H1 (cell line): ENCODE results near the gene ABHD18. TPM values are rescaled to one million over a fixed set of nuclear protein-coding genes. Genes with fewer than 3 reads are reported as not detected.

ENCODE experiments used
- CTCF ChIA-PET: fragments of 300-600 bp; sonication (Branson Sonifier 250); formaldehyde crosslinking; loops from one replicate; lab custom pipeline; 2021; ENCODE audit not compliant: partially characterized antibody; lab: Charles Lee
- POLR2A ChIA-PET: fragments of 300-600 bp; sonication (Branson Sonifier 250); formaldehyde crosslinking; loops from one replicate; lab custom pipeline; 2021; ENCODE audit warnings: inconsistent platforms; ENCODE audit not compliant: partially characterized antibody; lab: Charles Lee
- DNase-seq, 2 experiments: peaks; one replicate each; pipeline versions ENCODE4 v3.0.0 to v3.0.0-alpha.2; 2010 to 2022; ENCODE audit warnings: low spot score in 2 of 2, low read depth in 1 of 2, mixed read lengths in 1 of 2
- FAIRE-seq: peaks from 2 replicates; lab custom pipeline; 2011; peaks lifted over from hg19 to GRCh38; lab: Jason Lieb, UNC
- H2AFZ ChIP-seq: 2 replicates; pipeline ENCODE4 v1.8.1; 2012; ENCODE audit warnings: low read length, inconsistent platforms
- H2AK5ac ChIP-seq: 2 replicates; pipeline ENCODE4 v1.6.1; 2013; ENCODE audit warnings: low read depth, low read length
- H2BK120ac ChIP-seq: replicated peaks from 2 replicates; pipeline ENCODE3; 2013; ENCODE audit warnings: low read depth, low read length, inconsistent platforms
- H2BK12ac ChIP-seq: 2 replicates; pipeline ENCODE4 v1.6.1; 2013; ENCODE audit warnings: low read depth, low read length
- H2BK15ac ChIP-seq: 2 replicates; pipeline ENCODE4 v1.6.1; 2013; ENCODE audit warnings: low read length
- H2BK20ac ChIP-seq: 2 replicates; pipeline ENCODE4 v1.6.1; 2013; ENCODE audit warnings: low read length
- H2BK5ac ChIP-seq: 2 replicates; pipeline ENCODE4 v1.6.1; 2013; ENCODE audit warnings: low read depth, low read length
- H3K14ac ChIP-seq: 2 replicates; pipeline ENCODE4 v1.6.1; 2013; ENCODE audit warnings: inconsistent platforms; ENCODE audit not compliant: insufficient read length
- H3K18ac ChIP-seq: 2 replicates; pipeline ENCODE4 v1.6.1; 2013; ENCODE audit warnings: low read length; ENCODE audit errors: extremely low read depth
- H3K23ac ChIP-seq: 2 replicates; pipeline ENCODE4 v1.6.1; 2013; ENCODE audit warnings: inconsistent platforms; ENCODE audit not compliant: insufficient read length
- H3K23me2 ChIP-seq: 2 replicates; pipeline ENCODE4 v1.6.1; 2013; ENCODE audit warnings: low read depth, low read length
- H3K27ac ChIP-seq: 2 replicates; pipeline ENCODE4 v1.6.1; 2011; ENCODE audit warnings: low read depth, low read length, inconsistent platforms
- H3K27me3 ChIP-seq, 4 experiments: replicated peaks in 1 of 4; 1 replicate in 1 of 4; 2 replicates in 3 of 4; pipeline versions ENCODE4 v1.6.1 to v1.8.1; 2011 to 2013; ENCODE audit warnings: low read length in 3 of 4, mild to moderate bottlenecking in 3 of 4, inconsistent platforms in 2 of 4, mixed read lengths in 2 of 4, moderate library complexity in 1 of 4; ENCODE audit not compliant: control insufficient read depth in 3 of 4, insufficient read depth in 3 of 4; ENCODE audit errors: extremely low read depth in 1 of 4
- H3K36me3 ChIP-seq, 4 experiments: 2 replicates each; pipeline versions ENCODE4 v1.6.1 to v1.8.1; 2011 to 2013; ENCODE audit warnings: mild to moderate bottlenecking in 4 of 4, low read length in 3 of 4, moderate library complexity in 2 of 4, control low read depth in 1 of 4, inconsistent platforms in 1 of 4; ENCODE audit not compliant: insufficient read depth in 4 of 4, control insufficient read depth in 2 of 4
- H3K4ac ChIP-seq: replicated peaks from 2 replicates; pipeline ENCODE3; 2013; ENCODE audit warnings: low read length, low read depth, mixed read lengths, inconsistent platforms; ENCODE audit not compliant: insufficient read length
- H3K4me1 ChIP-seq, 4 experiments: replicated peaks in 1 of 4; 1 replicate in 1 of 4; 2 replicates in 3 of 4; pipeline versions ENCODE4 v1.6.1 to v1.8.1; 2011 to 2013; ENCODE audit warnings: low read length in 3 of 4, inconsistent platforms in 2 of 4, mixed read lengths in 1 of 4; ENCODE audit not compliant: insufficient read depth in 4 of 4, control insufficient read depth in 3 of 4
- H3K4me2 ChIP-seq, 2 experiments: 2 replicates each; pipeline versions ENCODE4 v1.6.1 to v1.8.1; 2011 to 2013; ENCODE audit warnings: low read depth in 2 of 2, low read length in 2 of 2, control low read depth in 1 of 2, inconsistent platforms in 1 of 2, mild to moderate bottlenecking in 1 of 2; ENCODE audit not compliant: insufficient read depth in 1 of 2
- H3K4me3 ChIP-seq, 4 experiments: fragments of 200-600, 300-600 bp in 1 of 4; sonication (generic), shearing (Covaris generic), sonication (Bioruptor Twin) in 1 of 4; 2 replicates each; pipeline versions ENCODE4 v1.5.1 to v1.8.1; 2011 to 2016; ENCODE audit warnings: low read length in 4 of 4, low read depth in 3 of 4, control low read depth in 2 of 4, inconsistent platforms in 2 of 4, mild to moderate bottlenecking in 2 of 4, mixed read lengths in 1 of 4, moderate library complexity in 1 of 4; ENCODE audit not compliant: insufficient read depth in 2 of 4; ENCODE audit errors: extremely low read depth in 1 of 4
- H3K56ac ChIP-seq: replicated peaks from 2 replicates; pipeline ENCODE3; 2013; ENCODE audit warnings: low read depth, mild to moderate bottlenecking, mixed read lengths, low read length, inconsistent platforms; ENCODE audit not compliant: insufficient read length
- H3K79me1 ChIP-seq: 2 replicates; pipeline ENCODE4 v1.6.1; 2013; ENCODE audit warnings: low read depth, low read length, control low read depth
- H3K79me2 ChIP-seq, 2 experiments: 2 replicates each; pipeline versions ENCODE4 v1.6.1 to v1.8.1; 2012 to 2013; ENCODE audit warnings: low read length in 2 of 2, mild to moderate bottlenecking in 2 of 2, inconsistent platforms in 1 of 2; ENCODE audit not compliant: insufficient read depth in 2 of 2, control insufficient read depth in 1 of 2
- H3K9ac ChIP-seq, 4 experiments: replicated peaks in 1 of 4; 1 replicate in 1 of 4; 2 replicates in 3 of 4; pipeline versions ENCODE4 v1.6.1 to v1.8.1; 2011 to 2013; ENCODE audit warnings: low read depth in 3 of 4, low read length in 3 of 4, control low read depth in 2 of 4, mild to moderate bottlenecking in 2 of 4, moderate library complexity in 2 of 4, inconsistent platforms in 1 of 4; ENCODE audit errors: extremely low read depth in 1 of 4
- H3K9me3 ChIP-seq, 2 experiments: 2 replicates each; pipeline versions ENCODE4 v1.6.1 to v1.8.1; 2012 to 2013; ENCODE audit warnings: mild to moderate bottlenecking in 2 of 2, moderate library complexity in 2 of 2, control low read depth in 1 of 2, inconsistent platforms in 1 of 2, low read depth in 1 of 2, low read length in 1 of 2, mixed read lengths in 1 of 2; ENCODE audit not compliant: insufficient read depth in 2 of 2
- H4K20me1 ChIP-seq, 2 experiments: replicated peaks in 1 of 2; 2 replicates each; pipeline versions ENCODE3 to v1.8.1; 2011 to 2013; ENCODE audit warnings: inconsistent platforms in 2 of 2, low read length in 2 of 2, mild to moderate bottlenecking in 1 of 2; ENCODE audit not compliant: insufficient read depth in 2 of 2, control insufficient read depth in 1 of 2
- H4K5ac ChIP-seq: 2 replicates; pipeline ENCODE4 v1.6.1; 2013; ENCODE audit warnings: low read length, low read depth, mixed read lengths, inconsistent platforms; ENCODE audit not compliant: insufficient read length
- H4K8ac ChIP-seq: 2 replicates; pipeline ENCODE4 v1.8.0; 2013; ENCODE audit warnings: mild to moderate bottlenecking, moderate library complexity, low read length, inconsistent platforms; ENCODE audit not compliant: insufficient read depth; ENCODE audit errors: extremely low read depth
- H4K91ac ChIP-seq: replicated peaks from 2 replicates; pipeline ENCODE3; 2013; ENCODE audit warnings: low read length, mixed read lengths, inconsistent platforms; ENCODE audit not compliant: insufficient read length
- EGR1 ChIP-seq: IDR thresholded peaks from 2 replicates; pipeline ENCODE4 v1.6.1; 2011; ENCODE audit warnings: low read depth, low read length, borderline replicate concordance
- HDAC2 ChIP-seq, 2 experiments: fragments of 300-600 bp in 1 of 2; sonication (generic) in 1 of 2; IDR thresholded peaks; 2 replicates each; pipeline ENCODE4 v1.6.1; 2011 to 2012; ENCODE audit warnings: low read depth in 2 of 2, low read length in 2 of 2, mild to moderate bottlenecking in 2 of 2, moderate library complexity in 2 of 2, borderline replicate concordance in 1 of 2, inconsistent platforms in 1 of 2
- KDM1A ChIP-seq: fragments of 200-600, 300-600 bp; sonication (generic); IDR thresholded peaks from 2 replicates; pipeline ENCODE4 v1.7.1; 2016; ENCODE audit warnings: mild to moderate bottlenecking, low read length, borderline replicate concordance
- polyA plus RNA-seq, 7 experiments: library from polyadenylated mRNA; depleted of rRNA in 3 of 7; stranded (reverse) in 5 of 7; unstranded in 2 of 7; fragments of >200 nt in 5 of 7; fragments of 200-250 nt in 2 of 7; gene quantifications; 1 replicate in 5 of 7; 2 replicates in 1 of 7; 4 replicates in 1 of 7; pipeline versions ENCODE4 v1.2.1 to v1.2.3, GENCODE V29; 2011 to 2013; ENCODE audit warnings: missing spikeins in 2 of 7, mixed read lengths in 2 of 7
- total RNA-seq: library from RNA; stranded (reverse); fragmentation: NEBNext Ultra II Directional; extraction: Animal tissue kit (Norgen Biotek cat#: 25700); gene quantifications from 2 replicates; pipeline ENCODE4 v1.2.1, GENCODE V29; 2021
- TF ChIP-seq, protein P1 (sequence below): IDR thresholded peaks from 2 replicates; pipeline ENCODE4 v1.6.1; 2011; ENCODE audit warnings: low read length, improper control_type of control experiment

Gene ABHD18
- total and polyA plus RNA-seq, 2 of the 8 experiments (the other 6 are each of a cell fraction or from before 2014, with no cell fraction given): 2.7 to 17.0 TPM

DNA sequence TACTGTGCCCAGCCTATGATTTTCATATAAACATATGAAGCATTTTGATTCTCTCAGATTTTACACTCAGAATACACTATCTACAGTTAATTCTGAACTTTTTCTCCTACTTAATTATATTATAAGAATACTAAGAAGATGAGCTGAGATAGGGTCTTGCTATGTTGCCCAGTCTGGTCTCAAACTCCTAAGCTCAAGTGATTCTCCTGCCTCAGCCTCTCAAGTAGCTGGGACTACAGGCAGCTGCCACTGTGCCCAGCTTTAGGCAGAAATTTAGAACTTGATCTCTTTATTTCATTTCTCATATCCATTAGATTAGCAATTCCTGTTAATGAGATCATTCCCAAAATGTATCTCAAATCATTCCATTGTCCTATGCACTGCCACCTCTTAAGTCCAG lies 91.2 kb downstream of the ABHD18 start:
- no peaks in the 10 kb centered on the region for H3K36me3 ChIP-seq
- no peak overlapping the region for H3K23ac ChIP-seq
- no peak overlapping the region for H4K5ac ChIP-seq
- H3K4me3 ChIP-seq: no peak overlapping the region
- no peak overlapping the region for H3K4ac ChIP-seq
- H3K9ac ChIP-seq: no peak overlapping the region
- H3K18ac ChIP-seq: no peak overlapping the region
- no peak overlapping the region for H2BK5ac ChIP-seq
- H2BK120ac ChIP-seq: peak overlapping the region; percentile 61
- H3K27ac ChIP-seq: no peak overlapping the region
- DNase-seq (peak in 1 of 2 experiments; percentile 3), FAIRE-seq (no peak)
- no peaks in the 10 kb centered on the region for H3K27me3 ChIP-seq
- H3K4me1 ChIP-seq: peaks cover 0 to 12% (median 2%) of the 10 kb centered on the region in 4 experiments; a peak in 4 of 7 replicates
- H4K91ac ChIP-seq: peak overlapping the region; percentile 65
- POLR2A ChIA-PET: interaction anchor here (0.7 to 2.7 kb wide), 9 partner anchors 9 to 176 kb away, joined by 3 to 9 read pairs (median 3); partner anchors contain the start of genes ABHD18, MFSD8 and PLK4
- H2BK20ac ChIP-seq: peak overlapping the region; percentile 27; the same call in 1 of the 2 replicates
- no peaks in the 10 kb centered on the region for H3K79me2 ChIP-seq
- TF ChIP-seq EGR1 (no peak), HDAC2 (IDR thresholded peaks at IDR 0.05; ENCODE audit: borderline replicate concordance in 1 of 2, low read depth in 2 of 2, low read length in 2 of 2) (0 out of 4 replicates have a peak, but pooled peaks of 1 of the 2 experiments have one; percentile 34), KDM1A (peak; percentile 60; the same call in 1 of the 2 replicates)
- TF ChIP-seq, protein P1, sequence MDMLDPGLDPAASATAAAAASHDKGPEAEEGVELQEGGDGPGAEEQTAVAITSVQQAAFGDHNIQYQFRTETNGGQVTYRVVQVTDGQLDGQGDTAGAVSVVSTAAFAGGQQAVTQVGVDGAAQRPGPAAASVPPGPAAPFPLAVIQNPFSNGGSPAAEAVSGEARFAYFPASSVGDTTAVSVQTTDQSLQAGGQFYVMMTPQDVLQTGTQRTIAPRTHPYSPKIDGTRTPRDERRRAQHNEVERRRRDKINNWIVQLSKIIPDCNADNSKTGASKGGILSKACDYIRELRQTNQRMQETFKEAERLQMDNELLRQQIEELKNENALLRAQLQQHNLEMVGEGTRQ: no peak
- no peak overlapping the region; a peak in 1 of 4 replicates for H3K4me2 ChIP-seq
- no peak overlapping the region for H4K8ac ChIP-seq
- no peak overlapping the region for H3K56ac ChIP-seq
- H2AK5ac ChIP-seq: no peak overlapping the region
- no peaks in the 10 kb centered on the region; the same call in 1 of the 2 replicates for H3K23me2 ChIP-seq
- H3K9me3 ChIP-seq: no peaks in the 10 kb centered on the region
- H2BK15ac ChIP-seq: no peak overlapping the region
- H3K79me1 ChIP-seq: no peaks in the 10 kb centered on the region
- no peaks in the 10 kb centered on the region for H4K20me1 ChIP-seq
- CTCF ChIA-PET: interaction anchor here (0.9 to 1.2 kb wide), 4 partner anchors 12 to 91 kb away, joined by 3 to 4 read pairs (median 3); partner anchors contain the start of genes ABHD18 and MFSD8
- H3K14ac ChIP-seq: no peak overlapping the region
- H2BK12ac ChIP-seq: 0 out of 2 replicates have a peak overlapping the region, but pooled peaks have one; percentile 43
- H2AFZ ChIP-seq: no peak overlapping the region
